WI38 (cell line): Measurements from ENCODE around the gene MAP3K15.

ENCODE experiments used
- H3K4me3 ChIP-seq: 2 replicates; pipeline ENCODE4 v1.5.1; 2011; ENCODE audit warnings: low read depth, mild to moderate bottlenecking, control low read depth, low read length
- CTCF ChIP-seq: IDR thresholded peaks from 2 replicates; pipeline ENCODE4 v1.5.1; 2012; ENCODE audit warnings: low read depth, mild to moderate bottlenecking, control low read depth, low read length

MAP3K15 gene

DNA sequence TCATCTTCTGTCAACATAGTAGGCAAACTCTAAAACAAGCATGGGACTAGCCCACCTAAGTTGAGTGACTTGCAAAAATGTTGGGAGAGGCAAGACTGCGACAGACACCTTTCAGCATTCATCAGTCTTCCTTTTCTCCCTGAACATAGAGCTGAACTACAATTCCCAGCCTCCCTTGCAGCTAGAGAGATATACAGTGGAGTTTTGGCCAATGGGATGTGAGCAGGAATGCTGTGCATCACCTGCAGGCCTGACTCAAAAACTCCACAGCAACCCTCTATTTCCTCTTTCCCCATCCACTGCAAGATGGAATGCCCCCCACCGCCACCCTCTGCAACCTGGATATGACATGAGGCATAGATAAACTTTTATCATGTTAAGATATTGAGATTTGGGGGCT, 105.0 kb downstream of the MAP3K15 start:
- TF ChIP-seq CTCF, result no peak
- no peak overlapping the region for H3K4me3 ChIP-seq

- no peak overlapping the region for H3K4me3 ChIP-seq
- TF ChIP-seq CTCF, result no peak
These were observed 111.6 kb downstream of the MAP3K15 start for GRCh38 chrX:19403696-19404095.

DNA sequence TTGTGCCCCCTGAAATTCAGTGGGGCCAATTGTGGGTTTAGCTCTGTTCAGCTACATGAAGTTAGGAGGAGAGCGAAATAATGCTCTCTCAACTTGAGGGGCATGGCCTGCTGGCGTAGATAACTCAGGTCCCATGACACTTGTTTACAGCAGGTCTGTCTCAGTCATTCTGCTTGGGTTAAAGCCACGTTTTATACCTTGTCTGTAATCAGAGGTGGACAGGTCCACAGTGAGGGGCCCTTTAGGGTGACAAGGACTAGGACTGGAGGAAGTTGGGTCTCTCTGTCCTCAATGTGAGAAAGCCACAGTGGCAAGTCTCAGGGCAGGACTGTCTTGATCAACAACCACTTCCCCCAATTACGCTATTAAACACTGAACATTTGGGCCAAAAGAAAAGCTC, 122.6 kb downstream of the MAP3K15 start:
- no peak overlapping the region for H3K4me3 ChIP-seq
- no peak for TF ChIP-seq CTCF

DNA sequence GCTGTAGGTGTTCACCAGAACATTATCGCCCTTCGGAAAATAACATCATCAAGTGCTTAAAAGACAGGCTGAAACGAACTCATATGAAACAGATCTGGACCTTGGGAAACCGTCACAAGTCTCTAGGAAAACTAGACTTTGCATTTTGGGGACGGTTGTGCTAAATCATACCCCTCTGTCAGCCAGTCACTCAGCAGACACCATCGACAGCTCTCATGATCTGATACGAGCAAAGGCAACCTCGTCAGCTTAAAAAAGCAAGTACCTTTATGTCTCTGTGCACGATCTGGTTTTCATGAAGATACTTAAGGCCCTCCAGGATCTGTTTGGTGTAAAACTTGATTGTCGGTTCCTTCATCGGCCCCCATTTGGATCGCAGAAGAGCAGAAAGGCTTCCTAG, 123.2 kb downstream of the MAP3K15 start:
- no peak for TF ChIP-seq CTCF
- no peak overlapping the region for H3K4me3 ChIP-seq

DNA sequence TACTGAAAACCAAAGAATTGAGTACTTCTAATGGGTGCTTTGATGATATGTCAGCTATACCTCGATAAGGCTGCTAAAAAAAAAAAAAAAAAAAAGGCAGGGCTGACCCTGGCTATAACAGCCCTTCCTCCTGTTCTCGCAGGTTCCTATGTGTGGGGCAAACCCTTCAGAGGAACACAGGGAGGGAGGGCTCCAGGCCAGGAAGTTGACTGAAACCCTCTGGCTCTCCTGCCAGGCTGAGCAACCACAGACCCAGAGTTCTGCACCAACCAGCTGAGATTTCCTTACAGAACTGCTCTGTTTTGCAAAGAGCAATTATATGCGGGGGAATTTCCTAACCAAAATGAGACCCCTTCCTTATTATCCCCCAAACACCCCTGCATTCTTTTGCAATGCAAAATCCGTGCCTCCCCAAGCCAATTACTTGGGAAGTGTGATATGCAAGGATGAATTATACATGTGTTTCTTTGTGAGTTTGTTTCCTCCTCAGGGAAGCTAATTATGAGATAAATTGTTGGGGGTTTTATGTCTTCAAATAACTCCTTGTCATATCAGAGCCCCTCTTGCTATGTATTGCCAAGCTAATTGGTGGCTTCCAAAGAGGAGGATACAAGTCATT, 126.0 kb downstream of the MAP3K15 start:
- H3K4me3 ChIP-seq, result no peak overlapping the region
- no peak for TF ChIP-seq CTCF

GRCh38 chrX:19388741-19389140, 126.6 kb downstream of the MAP3K15 start:
- TF ChIP-seq CTCF, result no peak
- no peak overlapping the region for H3K4me3 ChIP-seq

DNA sequence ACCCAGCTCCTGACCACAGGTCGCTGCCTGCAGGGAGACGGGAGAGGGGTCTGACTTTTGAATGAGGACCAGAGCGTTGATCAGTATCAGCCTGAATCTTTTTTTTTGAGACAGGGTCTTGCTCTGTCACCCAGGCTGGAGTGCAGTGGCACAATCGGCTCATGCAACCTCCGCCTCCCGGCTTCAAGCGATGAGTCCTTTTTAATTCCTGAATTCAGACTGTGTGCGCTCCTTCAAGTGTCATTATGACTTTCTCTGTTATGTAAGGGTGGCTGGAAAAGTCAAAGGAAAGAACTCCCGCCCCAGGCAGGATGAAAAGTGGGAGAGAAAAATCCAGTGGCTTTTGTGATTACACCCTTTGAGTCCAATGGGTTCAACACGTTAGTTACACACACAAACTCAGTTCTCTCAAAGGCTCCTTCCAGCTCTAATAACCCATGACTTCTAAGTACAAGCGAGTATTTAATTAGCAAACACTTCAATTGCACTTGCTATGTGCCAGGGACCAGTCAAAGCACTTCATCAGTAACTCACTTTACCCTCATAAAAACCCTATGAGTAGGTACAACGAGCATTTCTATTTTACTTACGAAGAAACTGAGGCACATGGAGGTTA, 127.1 kb downstream of the MAP3K15 start:
- TF ChIP-seq CTCF, result no peak

More for the DNA sequence above, 127.1 kb downstream of the MAP3K15 start:
- no peak overlapping the region for H3K4me3 ChIP-seq
